ENCODE data around the gene NPAS2. TPM values are rescaled to one million over a fixed set of nuclear protein-coding genes. Genes with fewer than 3 reads are reported as not detected.

NPAS2 gene
- total RNA-seq, 1 donor from 2014 or later: 5.5 TPM

- Histone ChIP-seq H3K36me3 (ENCODE audit: insufficient read depth, low read length) (no peaks in the 10 kb centered on the region), H3K27ac (ENCODE audit: low read depth, low read length) (no peak overlapping the region), H3K4me3 (ENCODE audit: insufficient read depth, low read depth, low read length) (no peak overlapping the region), H3K27me3 (ENCODE audit: insufficient read depth, low read length) (no peaks in the 10 kb centered on the region), H3K4me2 (ENCODE audit: low read length) (no peak overlapping the region), H3K9me3 (ENCODE audit: insufficient read depth, low read depth, low read length) (no peaks in the 10 kb centered on the region), H3K9ac (ENCODE audit: low read length) (no peak overlapping the region), H2AFZ (ENCODE audit: low read depth, low read length) (no peak overlapping the region), H3K79me2 (ENCODE audit: insufficient read depth, low read length) (no peaks in the 10 kb centered on the region), H4K20me1 (ENCODE audit: insufficient read depth, low read length) (no peaks in the 10 kb centered on the region), H3K4me1 (ENCODE audit: insufficient read depth, low read length) (peaks cover 8% of the 10 kb centered on the region)
- Mint-ChIP-seq H3K27ac (ENCODE audit: unreplicated experiment) (no peak overlapping the region), H3K27me3 (ENCODE audit: low read depth, unreplicated experiment) (peaks cover 29% of the 10 kb centered on the region), H3K9me3 (ENCODE audit: unreplicated experiment) (no peaks in the 10 kb centered on the region), H3K4me1 (ENCODE audit: low read depth, unreplicated experiment) (peaks cover 3% of the 10 kb centered on the region), H3K4me3 (ENCODE audit: unreplicated experiment) (no peak overlapping the region), H3K36me3 (ENCODE audit: low read depth, unreplicated experiment) (no peaks in the 10 kb centered on the region)
- TF ChIP-seq EZH2 (IDR thresholded peaks at IDR 0.05; ENCODE audit: insufficient read depth, low read length): no peak
- TF ChIP-seq, protein P1, sequence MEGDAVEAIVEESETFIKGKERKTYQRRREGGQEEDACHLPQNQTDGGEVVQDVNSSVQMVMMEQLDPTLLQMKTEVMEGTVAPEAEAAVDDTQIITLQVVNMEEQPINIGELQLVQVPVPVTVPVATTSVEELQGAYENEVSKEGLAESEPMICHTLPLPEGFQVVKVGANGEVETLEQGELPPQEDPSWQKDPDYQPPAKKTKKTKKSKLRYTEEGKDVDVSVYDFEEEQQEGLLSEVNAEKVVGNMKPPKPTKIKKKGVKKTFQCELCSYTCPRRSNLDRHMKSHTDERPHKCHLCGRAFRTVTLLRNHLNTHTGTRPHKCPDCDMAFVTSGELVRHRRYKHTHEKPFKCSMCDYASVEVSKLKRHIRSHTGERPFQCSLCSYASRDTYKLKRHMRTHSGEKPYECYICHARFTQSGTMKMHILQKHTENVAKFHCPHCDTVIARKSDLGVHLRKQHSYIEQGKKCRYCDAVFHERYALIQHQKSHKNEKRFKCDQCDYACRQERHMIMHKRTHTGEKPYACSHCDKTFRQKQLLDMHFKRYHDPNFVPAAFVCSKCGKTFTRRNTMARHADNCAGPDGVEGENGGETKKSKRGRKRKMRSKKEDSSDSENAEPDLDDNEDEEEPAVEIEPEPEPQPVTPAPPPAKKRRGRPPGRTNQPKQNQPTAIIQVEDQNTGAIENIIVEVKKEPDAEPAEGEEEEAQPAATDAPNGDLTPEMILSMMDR (IDR thresholded peaks at IDR 0.05; ENCODE audit: insufficient read depth, low read depth, low read length): no peak
- DNase-seq (ENCODE audit: low read depth) (no peak), FAIRE-seq (no peak)
Observed at GRCh38 chr2:100809506-100809905, 10.4 kb upstream of the NPAS2 start.

GRCh38 chr2:100810603-100811145, 9.3 kb upstream of the NPAS2 start:
- H3K79me2 ChIP-seq (ENCODE audit: insufficient read depth, low read length): no peaks in the 10 kb centered on the region
- Mint-ChIP-seq H3K27me3 (ENCODE audit: low read depth, unreplicated experiment) (peaks cover 35% of the 10 kb centered on the region), H3K9me3 (ENCODE audit: unreplicated experiment) (no peaks in the 10 kb centered on the region), H3K27ac (ENCODE audit: unreplicated experiment) (no peak overlapping the region), H3K4me1 (ENCODE audit: low read depth, unreplicated experiment) (peaks cover 3% of the 10 kb centered on the region), H3K4me3 (ENCODE audit: unreplicated experiment) (no peak overlapping the region), H3K36me3 (ENCODE audit: low read depth, unreplicated experiment) (no peaks in the 10 kb centered on the region)
- DNase-seq (ENCODE audit: low read depth): no peak
- peaks cover 8% of the 10 kb centered on the region for H3K4me1 ChIP-seq (ENCODE audit: insufficient read depth, low read length)
- TF ChIP-seq EZH2 (IDR thresholded peaks at IDR 0.05; ENCODE audit: insufficient read depth, low read length): no peak
- TF ChIP-seq, protein P1 (IDR thresholded peaks at IDR 0.05; ENCODE audit: insufficient read depth, low read depth, low read length): no peak
- H3K9me3 ChIP-seq (ENCODE audit: insufficient read depth, low read depth, low read length): no peaks in the 10 kb centered on the region
- H4K20me1 ChIP-seq (ENCODE audit: insufficient read depth, low read length): no peaks in the 10 kb centered on the region
- no peak for FAIRE-seq
- no peaks in the 10 kb centered on the region for H3K36me3 ChIP-seq (ENCODE audit: insufficient read depth, low read length)
- no peak overlapping the region for H2AFZ ChIP-seq (ENCODE audit: low read depth, low read length)
- H3K27ac ChIP-seq (ENCODE audit: low read depth, low read length): no peak overlapping the region
- no peak overlapping the region for H3K9ac ChIP-seq (ENCODE audit: low read length)
- no peak overlapping the region for H3K4me2 ChIP-seq (ENCODE audit: low read length)
- no peaks in the 10 kb centered on the region for H3K27me3 ChIP-seq (ENCODE audit: insufficient read depth, low read length)
- H3K4me3 ChIP-seq (ENCODE audit: insufficient read depth, low read depth, low read length): no peak overlapping the region

DNA sequence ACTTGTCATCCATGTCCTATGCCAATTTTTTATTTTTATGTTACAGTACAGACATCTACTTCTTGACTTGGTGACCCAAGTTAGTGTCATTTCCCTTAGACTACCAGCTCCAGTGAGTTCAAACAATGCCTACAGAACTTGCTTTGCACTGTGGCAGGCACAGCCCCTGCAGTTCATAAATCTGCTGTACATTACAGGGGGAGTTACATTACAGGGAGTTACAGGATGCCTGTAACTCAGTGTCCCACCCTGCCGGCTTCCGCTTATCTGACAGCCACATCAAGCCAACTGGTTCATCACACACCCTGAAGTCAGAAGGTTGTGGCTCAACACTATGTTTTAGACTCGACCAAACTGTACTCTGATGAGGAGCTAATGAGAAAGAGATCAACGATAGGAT, 7.8 kb upstream of the NPAS2 start:
- no peak overlapping the region for H3K4me2 ChIP-seq (ENCODE audit: low read length)
- H3K27me3 Mint-ChIP-seq (ENCODE audit: low read depth, unreplicated experiment): peaks cover 31% of the 10 kb centered on the region
- peaks cover 8% of the 10 kb centered on the region for H3K4me1 ChIP-seq (ENCODE audit: insufficient read depth, low read length)
- H3K9me3 Mint-ChIP-seq (ENCODE audit: unreplicated experiment): no peaks in the 10 kb centered on the region
- H3K4me1 Mint-ChIP-seq (ENCODE audit: low read depth, unreplicated experiment): peaks cover 3% of the 10 kb centered on the region
- H2AFZ ChIP-seq (ENCODE audit: low read depth, low read length): no peak overlapping the region
- H3K27ac Mint-ChIP-seq (ENCODE audit: unreplicated experiment): no peak overlapping the region
- H3K4me3 ChIP-seq (ENCODE audit: insufficient read depth, low read depth, low read length): no peak overlapping the region
- no peak overlapping the region for H3K9ac ChIP-seq (ENCODE audit: low read length)
- no peaks in the 10 kb centered on the region for H3K9me3 ChIP-seq (ENCODE audit: insufficient read depth, low read depth, low read length)
- H3K36me3 ChIP-seq (ENCODE audit: insufficient read depth, low read length): no peaks in the 10 kb centered on the region
- H3K4me3 Mint-ChIP-seq (ENCODE audit: unreplicated experiment): no peak overlapping the region
- H3K36me3 Mint-ChIP-seq (ENCODE audit: low read depth, unreplicated experiment): no peaks in the 10 kb centered on the region
- H3K79me2 ChIP-seq (ENCODE audit: insufficient read depth, low read length): no peaks in the 10 kb centered on the region
- DNase-seq (ENCODE audit: low read depth) (no peak), FAIRE-seq (no peak)
- H4K20me1 ChIP-seq (ENCODE audit: insufficient read depth, low read length): no peaks in the 10 kb centered on the region
- TF ChIP-seq, protein P1 (IDR thresholded peaks at IDR 0.05; ENCODE audit: insufficient read depth, low read depth, low read length): no peak
- TF ChIP-seq EZH2 (IDR thresholded peaks at IDR 0.05; ENCODE audit: insufficient read depth, low read length): no peak
- H3K27ac ChIP-seq (ENCODE audit: low read depth, low read length): no peak overlapping the region
- no peaks in the 10 kb centered on the region for H3K27me3 ChIP-seq (ENCODE audit: insufficient read depth, low read length)

Measured in astrocyte (in vitro differentiated cells and primary cell).